Mesenchymal stem cell (in vitro differentiated cells and primary cell): ENCODE measurements around the gene RHAG.

Experiments
- DNase-seq: peaks from one replicate; pipeline ENCODE4 v3.0.0-alpha.2; 2013
- H2AFZ ChIP-seq: one replicate; pipeline ENCODE4 v1.6.1; 2013; ENCODE audit warnings: low read depth, mild to moderate bottlenecking, control low read depth, inconsistent platforms, low read length, moderate library complexity
- H2AK5ac ChIP-seq: 2 replicates; pipeline ENCODE4 v1.6.1; 2013; ENCODE audit warnings: low read length, moderate library complexity, mild to moderate bottlenecking, inconsistent platforms; ENCODE audit not compliant: severe bottlenecking
- H2BK120ac ChIP-seq: one replicate; pipeline ENCODE4 v1.6.1; 2013; ENCODE audit warnings: low read depth, mild to moderate bottlenecking, inconsistent platforms, low read length, moderate library complexity
- H2BK12ac ChIP-seq, 2 experiments: one replicate each; pipeline ENCODE4 v1.6.1; 2013; ENCODE audit warnings: inconsistent platforms in 2 of 2, low read length in 2 of 2, mild to moderate bottlenecking in 2 of 2, moderate library complexity in 2 of 2, control low read depth in 1 of 2
- H2BK15ac ChIP-seq: one replicate; pipeline ENCODE4 v1.6.1; 2013; ENCODE audit warnings: mild to moderate bottlenecking, low read depth, inconsistent platforms; ENCODE audit not compliant: poor library complexity, severe bottlenecking
- H2BK5ac ChIP-seq: 2 replicates; pipeline ENCODE4 v1.6.1; 2013; ENCODE audit warnings: low read depth, mild to moderate bottlenecking, low read length, control low read depth, inconsistent platforms; ENCODE audit not compliant: poor library complexity, severe bottlenecking
- H3K14ac ChIP-seq, 2 experiments: one replicate each; pipeline ENCODE4 v1.6.1; 2013; ENCODE audit warnings: inconsistent platforms in 2 of 2, low read length in 2 of 2, control low read depth in 1 of 2, mild to moderate bottlenecking in 1 of 2, moderate library complexity in 1 of 2
- H3K18ac ChIP-seq, 2 experiments: one replicate each; pipeline ENCODE4 v1.6.1; 2013; ENCODE audit warnings: inconsistent platforms in 2 of 2, low read length in 2 of 2, control low read depth in 1 of 2, low read depth in 1 of 2, mild to moderate bottlenecking in 1 of 2
- H3K23ac ChIP-seq, 2 experiments: one replicate each; pipeline ENCODE4 v1.6.1; 2013; ENCODE audit warnings: inconsistent platforms in 2 of 2, low read length in 2 of 2, mild to moderate bottlenecking in 2 of 2, moderate library complexity in 2 of 2, control low read depth in 1 of 2
- H3K27ac ChIP-seq: 2 replicates; pipeline ENCODE4 v1.5.1; 2013; ENCODE audit warnings: mild to moderate bottlenecking, moderate library complexity, low read length, control low read depth, inconsistent platforms; ENCODE audit not compliant: poor library complexity, severe bottlenecking
- H3K27me3 ChIP-seq, 2 experiments: 2 replicates each; pipeline versions ENCODE4 v1.6.1 to v1.7.0; 2013; ENCODE audit warnings: low read length in 2 of 2, mild to moderate bottlenecking in 2 of 2, moderate library complexity in 2 of 2, control low read depth in 1 of 2, inconsistent platforms in 1 of 2; ENCODE audit not compliant: control insufficient read depth in 1 of 2, insufficient read depth in 1 of 2
- H3K36me3 ChIP-seq, 2 experiments: 2 replicates each; pipeline versions ENCODE4 v1.6.1 to v1.7.0; 2013; ENCODE audit warnings: low read length in 2 of 2, control low read depth in 1 of 2, inconsistent platforms in 1 of 2, low read depth in 1 of 2, mild to moderate bottlenecking in 1 of 2; ENCODE audit not compliant: insufficient read depth in 2 of 2, control insufficient read depth in 1 of 2
- H3K4ac ChIP-seq, 2 experiments: one replicate each; pipeline ENCODE4 v1.6.1; 2013; ENCODE audit warnings: inconsistent platforms in 2 of 2, low read length in 2 of 2, mild to moderate bottlenecking in 2 of 2, moderate library complexity in 2 of 2, control low read depth in 1 of 2, low read depth in 1 of 2
- H3K4me1 ChIP-seq: 2 replicates; pipeline ENCODE4 v1.6.1; 2013; ENCODE audit warnings: low read depth, low read length, control low read depth; ENCODE audit not compliant: control insufficient read depth, insufficient read depth
- H3K4me2 ChIP-seq: 2 replicates; pipeline ENCODE4 v1.6.1; 2013; ENCODE audit warnings: low read length, mild to moderate bottlenecking, inconsistent platforms; ENCODE audit not compliant: poor library complexity, severe bottlenecking
- H3K4me3 ChIP-seq, 2 experiments: 2 replicates each; pipeline versions ENCODE4 v1.5.1 to v1.7.0; 2013; ENCODE audit warnings: low read length in 2 of 2, mild to moderate bottlenecking in 2 of 2, control low read depth in 1 of 2, low read depth in 1 of 2; ENCODE audit not compliant: insufficient read depth in 1 of 2
- H3K79me1 ChIP-seq: replicated peaks from 2 replicates; pipeline ENCODE4 v1.6.1; 2013; ENCODE audit warnings: mild to moderate bottlenecking, control low read depth, low read length, inconsistent platforms; ENCODE audit not compliant: poor library complexity, severe bottlenecking
- H3K9ac ChIP-seq: 2 replicates; pipeline ENCODE4 v1.7.0; 2013; ENCODE audit warnings: mild to moderate bottlenecking, low read length, moderate library complexity
- H3K9me3 ChIP-seq: 2 replicates; pipeline ENCODE4 v1.7.0; 2013; ENCODE audit warnings: mild to moderate bottlenecking, low read length; ENCODE audit not compliant: control insufficient read depth
- H4K8ac ChIP-seq: one replicate; pipeline ENCODE4 v1.6.1; 2013; ENCODE audit warnings: inconsistent platforms, mild to moderate bottlenecking, low read length, moderate library complexity
- H4K91ac ChIP-seq: one replicate; pipeline ENCODE4 v1.6.1; 2013; ENCODE audit warnings: mild to moderate bottlenecking, low read length, inconsistent platforms
- WGBS: methylation state at CpG from one replicate; pipeline ENCODE4 v1.1.7; 2013; ENCODE audit warnings: mixed read lengths; 5-methylcytosine and 5-hydroxymethylcytosine counted together

RHAG gene

GRCh38 chr6:49646942-49647341 is 10.3 kb upstream of the RHAG start:
- Histone ChIP-seq H2BK5ac (no peak overlapping the region), H3K4ac (no peak overlapping the region), H4K91ac (no peak overlapping the region), H3K23ac (no peak overlapping the region), H2BK12ac (no peak overlapping the region), H3K9me3 (no peaks in the 10 kb centered on the region), H3K18ac (no peak overlapping the region), H2AK5ac (no peak overlapping the region), H3K36me3 (no peaks in the 10 kb centered on the region), H2BK120ac (no peak overlapping the region), H3K14ac (no peak overlapping the region), H3K27ac (no peak overlapping the region), H4K8ac (no peak overlapping the region), H3K4me3 (no peak overlapping the region), H3K27me3 (no peaks in the 10 kb centered on the region), H3K79me1 (no peaks in the 10 kb centered on the region), H3K4me1 (no peaks in the 10 kb centered on the region), H2AFZ (no peak overlapping the region), H3K9ac (no peak overlapping the region), H3K4me2 (no peak overlapping the region), H2BK15ac (no peak overlapping the region)
- 20% methylated on average over 1 of the region's 4 CpGs for WGBS
- DNase-seq: no peak

DNA sequence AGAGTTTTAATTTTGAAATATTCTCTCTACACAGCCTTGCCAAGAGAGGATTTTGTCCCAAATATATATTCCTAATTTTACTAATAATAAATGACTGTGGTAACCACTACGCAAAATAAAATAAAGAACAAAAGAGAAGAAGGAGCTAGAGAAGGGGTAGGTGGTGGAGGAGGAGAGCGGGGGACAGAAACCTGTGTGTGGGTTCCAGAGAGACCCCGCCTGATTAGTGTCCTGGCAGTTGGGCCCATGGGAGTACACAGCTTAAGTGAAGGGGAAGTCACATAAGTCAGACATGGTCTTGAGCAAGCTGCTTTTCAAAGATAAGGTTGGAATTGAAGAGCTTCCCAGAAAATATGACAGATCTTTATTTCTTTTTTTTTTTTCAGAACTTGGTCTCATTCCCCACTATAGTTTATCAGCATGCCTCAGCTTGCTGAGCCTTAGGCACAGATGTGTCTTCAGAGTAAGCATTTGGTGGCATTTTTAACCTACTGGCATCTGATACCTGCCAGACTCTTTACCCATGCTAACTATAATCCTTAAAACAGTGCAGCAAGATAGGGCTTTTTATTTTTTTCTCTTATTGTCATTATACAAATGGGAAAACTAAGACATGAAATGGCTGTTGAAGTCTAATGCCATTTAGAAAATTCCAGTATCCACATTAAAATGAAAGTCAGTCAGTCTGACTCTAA is 9.6 kb upstream of the RHAG start:
- Histone ChIP-seq H3K4me3 (no peak overlapping the region), H2BK120ac (no peak overlapping the region), H3K4me2 (no peak overlapping the region), H3K4me1 (no peaks in the 10 kb centered on the region), H2BK12ac (no peak overlapping the region), H3K23ac (no peak overlapping the region), H3K36me3 (no peaks in the 10 kb centered on the region), H2BK15ac (no peak overlapping the region), H4K91ac (no peak overlapping the region), H2BK5ac (no peak overlapping the region), H3K27me3 (no peaks in the 10 kb centered on the region), H3K18ac (no peak overlapping the region), H4K8ac (no peak overlapping the region), H3K9ac (no peak overlapping the region), H2AFZ (no peak overlapping the region), H3K27ac (no peak overlapping the region), H3K14ac (no peak overlapping the region), H3K79me1 (no peaks in the 10 kb centered on the region), H2AK5ac (no peak overlapping the region), H3K9me3 (no peaks in the 10 kb centered on the region), H3K4ac (no peak overlapping the region)
- WGBS: 98% methylated on average over 3 of the region's 3 CpGs
- DNase-seq: no peak

DNA sequence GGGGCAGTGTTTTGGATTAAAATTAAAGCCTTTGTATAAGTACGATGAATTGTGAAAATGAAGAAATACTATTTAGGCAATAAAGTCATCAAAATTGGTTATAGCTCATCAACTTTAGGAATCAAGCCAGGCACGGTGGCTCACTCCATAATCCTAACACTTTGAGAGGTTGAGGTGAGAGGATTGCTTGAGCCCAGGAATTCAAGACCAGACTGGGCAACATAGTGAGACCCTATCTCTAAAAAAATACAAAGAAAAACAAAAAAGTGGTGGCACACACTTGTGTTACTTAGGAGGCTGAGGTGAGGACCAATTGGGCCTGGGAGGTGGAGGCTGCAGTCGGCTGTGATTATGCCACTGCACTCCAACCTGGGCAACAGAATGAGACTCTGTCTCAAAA is 8.5 kb upstream of the RHAG start:
- no peak for DNase-seq
- no peak overlapping the region for H4K8ac ChIP-seq
- no peak overlapping the region for H4K91ac ChIP-seq
- H3K18ac ChIP-seq: no peak overlapping the region
- H2BK15ac ChIP-seq: no peak overlapping the region
- H2AK5ac ChIP-seq: no peak overlapping the region
- no peaks in the 10 kb centered on the region for H3K79me1 ChIP-seq
- no peak overlapping the region for H2BK120ac ChIP-seq
- no peaks in the 10 kb centered on the region for H3K36me3 ChIP-seq
- H3K14ac ChIP-seq: no peak overlapping the region
- H3K9ac ChIP-seq: no peak overlapping the region
- H3K4me2 ChIP-seq: no peak overlapping the region
- no peak overlapping the region for H3K27ac ChIP-seq
- H3K4me3 ChIP-seq: no peak overlapping the region
- H3K4ac ChIP-seq: no peak overlapping the region
- H3K27me3 ChIP-seq: no peaks in the 10 kb centered on the region
- H2BK12ac ChIP-seq: no peak overlapping the region
- no peaks in the 10 kb centered on the region for H3K9me3 ChIP-seq
- 100% methylated on average over 3 of the region's 3 CpGs for WGBS
- H3K23ac ChIP-seq: no peak overlapping the region
- no peak overlapping the region for H2AFZ ChIP-seq
- no peak overlapping the region for H2BK5ac ChIP-seq
- no peaks in the 10 kb centered on the region for H3K4me1 ChIP-seq

GRCh38 chr6:49639177-49639817 is 2.7 kb upstream of the RHAG start:
- 43% methylated on average over 3 of the region's 5 CpGs for WGBS

More at GRCh38 chr6:49639177-49639817, 2.7 kb upstream of the RHAG start:
- Histone ChIP-seq H3K4me1 (no peaks in the 10 kb centered on the region), H3K4me3 (no peak overlapping the region), H2BK12ac (no peak overlapping the region), H3K79me1 (no peaks in the 10 kb centered on the region), H3K14ac (no peak overlapping the region), H2BK15ac (no peak overlapping the region), H3K4me2 (no peak overlapping the region), H2BK5ac (no peak overlapping the region), H2AFZ (no peak overlapping the region), H2AK5ac (no peak overlapping the region), H3K9ac (no peak overlapping the region), H3K4ac (no peak overlapping the region), H3K9me3 (no peaks in the 10 kb centered on the region), H4K8ac (no peak overlapping the region), H3K23ac (no peak overlapping the region), H3K18ac (no peak overlapping the region), H2BK120ac (no peak overlapping the region), H3K27me3 (peaks cover 0 to 7% of the 10 kb centered on the region in 2 experiments), H4K91ac (no peak overlapping the region), H3K36me3 (no peaks in the 10 kb centered on the region), H3K27ac (no peak overlapping the region)
- DNase-seq: no peak
